ENCODE results near the gene RYR3.
"Not testable (repeated sequence)": the region's sequence is repeated elsewhere in the genome, so short reads cannot be mapped to it uniquely, and the experiment has no call there.

GRCh38 chr15:33819499-33819898 lies 508.7 kb downstream of the RYR3 start:
- not testable (repeated sequence) for TF ChIP-seq CTCF (IDR thresholded peaks at IDR 0.05; ENCODE audit: insufficient read depth, low read depth, low read length); EZH2 (IDR thresholded peaks at IDR 0.05; ENCODE audit: insufficient read depth, low read length)

Measured in astrocyte (in vitro differentiated cells and primary cell).